Lower leg skin (tissue), 3 donors: ENCODE measurements around the gene MLST8.

Experiments
- POLR2A ChIP-seq, 2 donors: fragments of 450-650 bp; IDR thresholded peaks; one replicate each; pipeline ENCODE4 v1.6.1; 2016 to 2017; ENCODE audit warnings: antibody characterized with exemption in 2 of 2, mild to moderate bottlenecking in 1 of 2, moderate library complexity in 1 of 2
- TF ChIP-seq, protein P1 (sequence below), 3 donors: fragments of 450-650 bp; IDR thresholded peaks; one replicate each; pipeline ENCODE4 v1.5.1; 2016; ENCODE audit warnings: antibody characterized with exemption in 3 of 3, mild to moderate bottlenecking in 3 of 3, moderate library complexity in 2 of 3

GRCh38 chr16:2238150-2238837 is 33.0 kb downstream of the MLST8 start:
- TF ChIP-seq, protein P1, sequence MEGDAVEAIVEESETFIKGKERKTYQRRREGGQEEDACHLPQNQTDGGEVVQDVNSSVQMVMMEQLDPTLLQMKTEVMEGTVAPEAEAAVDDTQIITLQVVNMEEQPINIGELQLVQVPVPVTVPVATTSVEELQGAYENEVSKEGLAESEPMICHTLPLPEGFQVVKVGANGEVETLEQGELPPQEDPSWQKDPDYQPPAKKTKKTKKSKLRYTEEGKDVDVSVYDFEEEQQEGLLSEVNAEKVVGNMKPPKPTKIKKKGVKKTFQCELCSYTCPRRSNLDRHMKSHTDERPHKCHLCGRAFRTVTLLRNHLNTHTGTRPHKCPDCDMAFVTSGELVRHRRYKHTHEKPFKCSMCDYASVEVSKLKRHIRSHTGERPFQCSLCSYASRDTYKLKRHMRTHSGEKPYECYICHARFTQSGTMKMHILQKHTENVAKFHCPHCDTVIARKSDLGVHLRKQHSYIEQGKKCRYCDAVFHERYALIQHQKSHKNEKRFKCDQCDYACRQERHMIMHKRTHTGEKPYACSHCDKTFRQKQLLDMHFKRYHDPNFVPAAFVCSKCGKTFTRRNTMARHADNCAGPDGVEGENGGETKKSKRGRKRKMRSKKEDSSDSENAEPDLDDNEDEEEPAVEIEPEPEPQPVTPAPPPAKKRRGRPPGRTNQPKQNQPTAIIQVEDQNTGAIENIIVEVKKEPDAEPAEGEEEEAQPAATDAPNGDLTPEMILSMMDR (IDR thresholded peaks at IDR 0.05), result no peak
- no peak for TF ChIP-seq POLR2A (IDR thresholded peaks at IDR 0.05)
